Measurements from ENCODE around the gene OR5K2.

The OR5K2 gene

DNA sequence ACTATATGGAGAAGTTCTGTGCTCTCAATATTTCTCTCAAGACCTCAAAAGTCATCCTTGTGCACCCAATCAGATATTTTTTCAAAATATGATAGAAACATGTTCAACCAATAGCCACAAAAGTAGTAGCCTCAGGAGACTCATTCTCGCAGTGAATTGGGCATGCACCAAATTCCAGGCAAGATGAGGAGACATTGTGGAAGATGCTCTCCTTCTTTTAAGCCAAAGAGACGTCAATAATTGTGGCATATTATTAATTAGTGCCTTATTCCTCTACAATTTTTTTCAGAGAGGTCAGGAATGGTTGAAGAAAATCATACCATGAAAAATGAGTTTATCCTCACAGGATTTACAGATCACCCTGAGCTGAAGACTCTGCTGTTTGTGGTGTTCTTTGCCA, at the start of gene OR5K2:
Gene OR5K2, plus strand, starts transcription at position 301 of the 400 bp plus-strand sequence. Its CDS starts 0 bp downstream, at position 301.
- no peak for ATAC-seq

GRCh38 chr3:98449606-98450193, 47.8 kb upstream of the OR5K2 start:
- no peak for ATAC-seq

GRCh38 chr3:98450372-98450771, 47.1 kb upstream of the OR5K2 start:
- ATAC-seq: no peak

DNA sequence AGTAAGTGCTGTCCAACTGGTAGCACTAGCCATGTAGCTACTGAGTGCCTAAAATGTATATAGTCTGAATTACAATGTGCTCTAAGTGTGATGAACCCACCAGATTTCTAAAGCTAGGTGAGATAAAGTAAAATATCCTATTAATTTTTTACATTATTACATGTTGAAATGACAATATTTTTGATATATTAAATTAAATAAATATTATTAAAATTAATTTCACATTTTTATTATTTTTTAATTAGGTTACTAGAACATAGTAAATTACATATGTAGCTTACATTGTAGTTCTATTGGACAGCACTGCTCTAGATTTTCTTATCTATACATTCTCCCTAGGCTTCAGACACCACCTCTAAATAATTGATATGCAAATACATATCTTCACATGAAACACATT, 43.7 kb upstream of the OR5K2 start:
- no peak for ATAC-seq

DNA sequence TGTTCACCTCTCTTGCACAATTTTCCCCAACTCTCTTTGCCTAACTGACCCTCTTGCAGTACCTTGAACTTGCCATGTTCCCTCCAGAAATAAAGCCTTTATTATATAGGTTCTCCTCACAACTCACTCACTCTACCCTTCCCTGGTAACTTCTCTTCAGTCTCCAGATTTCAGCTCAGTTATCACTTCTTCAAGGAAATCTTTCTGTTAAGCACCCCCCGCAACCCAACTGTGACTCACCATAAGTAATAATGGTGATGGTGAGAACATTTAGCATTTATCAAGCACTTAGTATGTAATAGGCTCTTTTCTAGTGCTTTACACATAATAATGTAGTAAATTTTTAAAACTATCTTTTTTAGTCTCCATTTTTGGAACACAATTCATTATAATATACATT, 42.6 kb upstream of the OR5K2 start:
- ATAC-seq: no peak

DNA sequence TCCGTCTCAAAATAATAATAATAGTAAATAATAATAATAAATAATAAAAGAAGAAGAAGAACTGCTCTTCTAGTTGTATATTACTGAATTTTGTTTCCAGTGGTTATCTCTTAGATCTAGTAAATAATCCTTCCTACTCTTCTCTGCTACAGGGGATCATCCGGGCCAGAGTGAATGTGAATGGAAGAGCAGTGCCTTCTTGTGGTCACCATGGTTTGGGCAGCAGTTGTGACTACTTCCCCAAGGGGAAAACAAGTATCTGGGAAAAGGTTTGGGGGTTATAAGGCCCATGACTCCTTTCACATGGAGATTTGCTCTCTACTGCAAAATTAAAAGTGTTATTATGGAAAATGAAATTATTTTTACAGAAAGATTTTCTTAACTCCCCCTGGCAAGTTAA, 39.9 kb upstream of the OR5K2 start:
- ATAC-seq: no peak

DNA sequence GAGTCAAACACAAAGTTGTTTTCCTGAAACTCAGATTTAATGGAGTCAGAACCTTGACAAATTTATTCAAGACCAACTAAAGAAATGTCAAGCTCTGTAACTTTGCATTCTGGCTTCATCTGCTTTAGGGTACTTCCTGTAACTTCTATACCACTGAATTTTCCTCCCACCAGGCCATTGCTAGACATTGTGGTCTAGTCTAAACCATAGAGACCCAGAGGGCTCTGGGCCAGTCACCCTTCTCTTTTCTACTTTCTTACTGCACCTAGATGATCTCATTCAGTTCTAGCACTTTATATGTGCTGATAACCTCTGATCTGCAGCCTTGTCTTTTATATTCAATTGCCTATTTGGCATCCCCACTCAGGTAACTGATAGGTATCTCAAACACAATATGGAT, 37.3 kb upstream of the OR5K2 start:
- ATAC-seq: peak; percentile 20 to 51

DNA sequence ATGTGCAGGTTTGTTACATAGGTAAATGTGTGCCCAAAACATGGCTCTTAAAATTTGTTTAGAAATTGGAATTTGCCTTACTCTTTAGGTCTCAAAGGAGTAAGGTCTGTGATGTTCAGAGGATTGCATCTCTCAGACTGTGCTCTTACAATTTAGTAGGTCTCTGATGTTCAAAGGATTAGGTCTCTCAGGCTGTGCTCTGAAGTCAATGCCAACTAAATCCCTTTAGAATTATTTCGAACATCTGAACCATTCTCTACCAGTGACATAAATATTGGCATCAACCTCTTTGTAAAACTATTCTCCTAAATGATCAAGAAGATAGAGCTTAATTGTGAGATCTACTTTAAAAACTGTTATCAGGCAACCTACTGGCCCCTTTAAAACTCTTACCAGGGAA, 34.6 kb upstream of the OR5K2 start, which contains the start of gene OR5K1:
Gene OR5K1, plus strand, starts transcription at position 301 of the 400 bp plus-strand sequence. CDS start 6,376 bp downstream, outside the sequence.
- no peak for ATAC-seq

- ATAC-seq: no peak
Observed at GRCh38 chr3:98482717-98483482, 14.6 kb upstream of the OR5K2 start.

- no peak for ATAC-seq
Observed at GRCh38 chr3:98483626-98484025, 13.9 kb upstream of the OR5K2 start.

- ATAC-seq: no peak
Observed at GRCh38 chr3:98500019-98500418, 2.5 kb downstream of the OR5K2 start.

- ATAC-seq: no peak
Observed at GRCh38 chr3:98501270-98501669, 3.8 kb downstream of the OR5K2 start.

DNA sequence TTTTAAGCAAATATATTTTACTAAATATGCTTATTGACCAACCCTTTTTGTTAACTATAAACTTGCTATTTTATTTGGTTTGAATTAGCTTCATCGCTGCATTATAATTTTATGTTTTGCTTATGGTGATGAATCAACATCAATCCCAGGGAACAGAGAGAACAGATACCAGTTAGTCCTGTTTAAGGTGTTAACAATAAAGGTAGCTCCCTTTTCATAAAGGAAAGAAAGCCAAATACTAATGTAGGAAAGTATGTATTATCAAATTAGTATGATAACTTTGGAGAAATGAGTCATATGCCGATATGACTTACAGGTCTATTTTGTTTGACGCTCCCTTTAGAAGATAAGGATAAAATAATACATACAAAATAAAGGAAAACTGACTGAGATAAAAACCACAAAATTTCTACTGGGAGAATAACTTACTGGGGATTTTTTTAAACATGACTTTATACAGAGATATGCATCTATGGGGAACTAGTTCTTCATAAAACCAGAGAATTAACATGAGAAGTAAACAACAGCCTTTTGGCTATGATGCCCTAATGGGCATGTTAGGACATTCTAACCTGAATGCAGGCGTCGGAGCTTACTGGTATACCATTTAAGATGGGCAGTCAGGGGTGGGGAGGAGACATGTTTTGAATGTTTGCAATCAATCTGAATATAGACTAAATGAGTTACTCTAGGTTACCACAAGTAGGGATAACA, 4.5 kb downstream of the OR5K2 start:
- no peak for ATAC-seq

- no peak for ATAC-seq
Observed at GRCh38 chr3:98504539-98504938, 7.1 kb downstream of the OR5K2 start.

GRCh38 chr3:98508582-98508981, 11.1 kb downstream of the OR5K2 start:
- ATAC-seq: peak; percentile 49 to 62

- no peak for ATAC-seq
Observed at GRCh38 chr3:98512576-98512975, 15.1 kb downstream of the OR5K2 start.

GRCh38 chr3:98513091-98513511, 15.6 kb downstream of the OR5K2 start:
- no peak for ATAC-seq

GRCh38 chr3:98513736-98514135, 16.3 kb downstream of the OR5K2 start:
- ATAC-seq: no peak

GRCh38 chr3:98514948-98515347, 17.5 kb downstream of the OR5K2 start:
- ATAC-seq: peak; percentile 58 to 64

- no peak for ATAC-seq
Observed at GRCh38 chr3:98518816-98519215, 21.3 kb downstream of the OR5K2 start.

GRCh38 chr3:98519351-98519750, 21.9 kb downstream of the OR5K2 start:
- no peak for ATAC-seq

DNA sequence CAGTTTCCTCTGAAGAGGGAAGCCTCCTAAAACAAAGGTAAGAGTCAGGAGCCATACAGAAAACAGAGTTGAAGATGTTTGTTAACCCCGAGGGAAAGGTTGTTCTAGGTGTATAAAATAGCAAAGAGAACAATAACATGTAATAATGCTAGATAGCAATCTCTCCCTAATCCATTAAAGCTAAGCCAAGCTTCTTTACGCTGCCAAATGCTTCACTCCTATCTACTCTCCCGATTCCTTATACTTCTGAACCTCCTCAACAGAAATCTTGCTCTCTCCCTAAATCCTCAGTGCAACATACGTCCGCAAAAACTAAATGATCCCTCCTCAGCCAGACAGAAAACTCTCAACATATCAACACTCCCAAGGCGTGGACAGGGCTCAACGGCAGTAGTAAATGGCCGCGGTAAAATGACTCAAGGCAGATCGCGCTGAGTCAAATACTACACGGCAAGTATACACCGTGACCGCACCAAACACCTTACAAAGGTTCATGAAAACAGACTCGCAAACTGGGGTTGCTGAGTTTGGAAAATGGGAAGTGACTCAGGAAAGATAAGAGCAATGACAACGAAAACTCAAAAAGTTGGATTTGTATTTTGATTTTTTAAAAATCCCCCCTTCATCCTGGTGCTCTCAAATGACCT, 24.5 kb downstream of the OR5K2 start:
- ATAC-seq: peak; percentile 66 to 70
